HG02623 (cell line): Measurements from ENCODE around the gene ACHE.
A peak's percentile ranks its signal among the peaks of the same experiment; 100 is the strongest.

Source experiments
- ATAC-seq: cut with Tn5 transposase; IDR thresholded peaks from one replicate; pipeline ENCODE4 v1.9.1; 2021; ENCODE audit warnings: moderate library complexity; ENCODE audit not compliant: unreplicated experiment

Gene ACHE

GRCh38 chr7:100886142-100886935 is 9.3 kb downstream of the ACHE start:
- ATAC-seq = no peak

GRCh38 chr7:100885440-100886141 is 10.1 kb downstream of the ACHE start:
- no peak for ATAC-seq

- no peak for ATAC-seq
Measured at GRCh38 chr7:100884736-100885439, 10.8 kb downstream of the ACHE start.

GRCh38 chr7:100882785-100883526 is 12.7 kb downstream of the ACHE start:
- no peak for ATAC-seq

- ATAC-seq = no peak
Measured at GRCh38 chr7:100882201-100882600, 13.5 kb downstream of the ACHE start.

GRCh38 chr7:100881136-100881535 is 14.6 kb downstream of the ACHE start:
- no peak for ATAC-seq

- no peak for ATAC-seq
Measured at GRCh38 chr7:100880645-100881044, 15.0 kb downstream of the ACHE start.

- ATAC-seq = no peak
Measured at GRCh38 chr7:100879685-100880261, 15.9 kb downstream of the ACHE start.

GRCh38 chr7:100878685-100879084 is 17.0 kb downstream of the ACHE start:
- ATAC-seq = no peak

- no peak for ATAC-seq
Measured at GRCh38 chr7:100878013-100878412, 17.7 kb downstream of the ACHE start.

GRCh38 chr7:100875356-100875751 is 20.3 kb downstream of the ACHE start:
- ATAC-seq = peak; percentile 21

- peak; percentile 91 for ATAC-seq
Measured at GRCh38 chr7:100874577-100875355, 20.9 kb downstream of the ACHE start, which contains the start of gene SRRT. Gene SRRT (plus strand): TSS chr7:100875103. CDS start chr7:100875591, 488 bp downstream.

- no peak for ATAC-seq
Measured at GRCh38 chr7:100874300-100874576, 21.4 kb downstream of the ACHE start.

- ATAC-seq = no peak
Measured at GRCh38 chr7:100873599-100874299, 21.9 kb downstream of the ACHE start.

- no peak for ATAC-seq
Measured at GRCh38 chr7:100867776-100868485, 27.8 kb downstream of the ACHE start.

- ATAC-seq = no peak
Measured at GRCh38 chr7:100867040-100867775, 28.5 kb downstream of the ACHE start, which contains the start of gene TRIP6. Gene TRIP6 (plus strand): TSS chr7:100867387. CDS start chr7:100867498, 111 bp downstream.

GRCh38 chr7:100866729-100867039 is 29.0 kb downstream of the ACHE start:
- no peak for ATAC-seq
